Mammary epithelial cell (primary cell): ENCODE data around the gene RABL6.

Source experiments
- EZH2 ChIP-seq: IDR thresholded peaks from 2 replicates; pipeline ENCODE4 v1.6.1; 2012; ENCODE audit warnings: low read length, inconsistent platforms, borderline replicate concordance
- TF ChIP-seq, protein P1 (sequence below), 2 donors: IDR thresholded peaks in 1 of 2; conservative IDR thresholded peaks in 1 of 2; 2 replicates each; pipeline ENCODE4 v1.5.1; 2011 to 2012; ENCODE audit warnings: inconsistent platforms in 2 of 2, low read length in 2 of 2, mild to moderate bottlenecking in 2 of 2, control low read depth in 1 of 2, low read depth in 1 of 2; ENCODE audit not compliant: insufficient read depth in 1 of 2; ENCODE audit errors: extremely low read depth in 1 of 2

DNA sequence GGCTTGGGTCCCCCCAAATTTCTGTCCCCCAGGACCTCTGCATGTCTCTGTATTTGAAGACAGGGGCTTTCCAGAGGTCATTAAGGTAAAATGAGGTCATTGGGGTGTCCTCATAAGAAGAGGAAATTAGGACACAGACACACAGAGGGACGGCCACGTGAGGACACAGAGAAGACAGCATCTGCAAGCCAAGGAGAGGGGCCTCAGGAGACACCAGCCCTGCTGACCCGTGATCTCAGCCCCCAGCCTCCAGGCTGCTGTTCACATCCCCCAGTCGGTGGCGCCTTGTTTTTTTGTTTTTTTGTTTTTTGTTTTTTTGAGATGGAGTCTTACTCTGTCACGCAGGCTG, 12.8 kb upstream of the RABL6 start:
- TF ChIP-seq, protein P1, sequence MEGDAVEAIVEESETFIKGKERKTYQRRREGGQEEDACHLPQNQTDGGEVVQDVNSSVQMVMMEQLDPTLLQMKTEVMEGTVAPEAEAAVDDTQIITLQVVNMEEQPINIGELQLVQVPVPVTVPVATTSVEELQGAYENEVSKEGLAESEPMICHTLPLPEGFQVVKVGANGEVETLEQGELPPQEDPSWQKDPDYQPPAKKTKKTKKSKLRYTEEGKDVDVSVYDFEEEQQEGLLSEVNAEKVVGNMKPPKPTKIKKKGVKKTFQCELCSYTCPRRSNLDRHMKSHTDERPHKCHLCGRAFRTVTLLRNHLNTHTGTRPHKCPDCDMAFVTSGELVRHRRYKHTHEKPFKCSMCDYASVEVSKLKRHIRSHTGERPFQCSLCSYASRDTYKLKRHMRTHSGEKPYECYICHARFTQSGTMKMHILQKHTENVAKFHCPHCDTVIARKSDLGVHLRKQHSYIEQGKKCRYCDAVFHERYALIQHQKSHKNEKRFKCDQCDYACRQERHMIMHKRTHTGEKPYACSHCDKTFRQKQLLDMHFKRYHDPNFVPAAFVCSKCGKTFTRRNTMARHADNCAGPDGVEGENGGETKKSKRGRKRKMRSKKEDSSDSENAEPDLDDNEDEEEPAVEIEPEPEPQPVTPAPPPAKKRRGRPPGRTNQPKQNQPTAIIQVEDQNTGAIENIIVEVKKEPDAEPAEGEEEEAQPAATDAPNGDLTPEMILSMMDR (conservative IDR thresholded peaks at IDR 0.05 in 1 of 2, IDR thresholded peaks at IDR 0.05 in 1 of 2; ENCODE audit: extremely low read depth in 1 of 2, insufficient read depth in 1 of 2, low read depth in 1 of 2, low read length in 2 of 2) = no peak
- TF ChIP-seq EZH2 = no peak
